Measurements from ENCODE around the gene GALNT15. TPM values are rescaled to one million over a fixed set of nuclear protein-coding genes. Genes with fewer than 3 reads are reported as not detected.

GALNT15 gene
- total RNA-seq, 2 donors from 2014 or later: 11.1 to 15.4 TPM

DNA sequence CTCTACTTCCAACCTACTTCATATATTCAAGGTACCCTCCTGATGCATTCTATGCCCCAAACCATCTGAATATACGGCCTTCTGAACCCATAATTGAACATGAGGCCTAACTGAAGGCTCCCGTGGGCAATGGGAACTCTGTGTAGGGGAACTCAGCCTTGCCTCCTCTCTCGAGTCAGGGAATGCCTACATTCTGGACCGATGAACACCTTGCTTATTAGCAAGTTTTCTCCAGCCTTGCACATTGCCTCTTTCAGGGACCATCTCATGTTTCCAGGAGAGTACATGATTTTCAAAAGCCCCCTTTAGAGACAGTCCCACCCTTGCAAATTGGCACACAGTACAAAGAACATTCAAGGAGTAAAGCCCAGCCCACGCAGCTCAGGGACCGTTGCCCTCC, 26.3 kb upstream of the GALNT15 start:
- intact Hi-C loops (cut with DNase I, micrococcal nuclease): no loop called here
- ATAC-seq: no peak
- DNase-seq: no peak

DNA sequence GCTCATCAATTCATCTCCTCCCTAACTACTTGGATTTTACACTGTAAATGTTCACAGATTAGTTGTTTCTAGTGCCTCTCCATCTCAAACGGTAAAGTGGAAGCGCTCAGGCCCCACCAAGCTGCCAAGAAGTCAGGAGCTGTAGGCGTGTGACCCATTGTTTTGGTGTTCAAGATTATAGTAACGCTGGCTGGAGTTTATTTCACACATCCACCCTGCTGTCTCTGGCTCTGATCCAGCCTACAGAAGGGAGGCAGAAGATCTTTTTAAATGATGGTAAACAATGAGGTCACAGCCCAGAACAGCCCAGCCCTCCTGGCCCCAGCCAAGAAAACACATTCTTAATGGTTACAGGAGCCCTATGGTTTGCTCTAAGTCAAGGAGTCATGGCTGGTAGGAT, 25.7 kb upstream of the GALNT15 start:
- intact Hi-C loops (cut with DNase I, micrococcal nuclease): no loop called here
- DNase-seq (peak; percentile 49 to 78), ATAC-seq (peak; percentile 66)

DNA sequence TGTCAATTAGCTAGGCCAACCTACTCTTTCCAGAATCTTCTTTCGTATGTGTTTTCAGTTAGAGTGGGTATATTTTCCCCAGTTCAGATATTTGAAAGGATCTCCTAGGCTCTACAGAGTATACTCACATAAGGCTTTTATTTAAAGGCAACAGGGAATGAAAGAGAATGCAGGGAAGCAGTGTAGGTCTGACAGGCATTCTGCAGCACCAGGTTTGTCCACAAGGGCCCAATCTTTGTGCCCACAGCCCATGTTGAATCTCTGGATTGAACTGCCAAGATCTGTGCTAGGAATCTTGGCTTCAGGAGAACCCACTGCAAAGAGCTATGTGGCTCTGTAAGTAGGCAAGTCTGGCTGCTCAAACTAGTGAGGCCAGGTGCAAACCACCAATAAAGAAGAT, 24.2 kb upstream of the GALNT15 start:
- ATAC-seq: no peak
- no peak for DNase-seq
- intact Hi-C loops (cut with DNase I, micrococcal nuclease): no loop called here

DNA sequence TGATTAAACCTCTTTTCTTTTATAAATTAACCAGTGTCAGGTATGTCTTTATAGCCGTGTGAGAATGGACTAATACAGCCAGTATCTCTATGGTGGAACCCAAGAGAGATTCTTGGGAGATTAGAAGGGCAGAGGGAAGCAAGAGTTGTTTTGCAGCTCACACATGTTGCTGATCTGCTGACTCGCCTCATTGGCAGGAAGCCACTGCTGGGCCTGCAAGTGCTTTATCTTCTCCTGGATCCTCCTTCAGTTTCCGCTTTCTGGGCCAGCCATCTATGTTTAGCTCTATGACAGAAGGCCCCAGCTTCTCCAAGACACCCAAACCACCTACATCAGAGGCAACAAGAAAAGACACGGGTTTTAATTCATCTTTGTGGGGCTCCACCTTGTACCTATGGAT, 23.4 kb upstream of the GALNT15 start:
- DNase-seq (peak; percentile 52 to 69), ATAC-seq (no peak)
- intact Hi-C loops (cut with DNase I, micrococcal nuclease): no loop called here

DNA sequence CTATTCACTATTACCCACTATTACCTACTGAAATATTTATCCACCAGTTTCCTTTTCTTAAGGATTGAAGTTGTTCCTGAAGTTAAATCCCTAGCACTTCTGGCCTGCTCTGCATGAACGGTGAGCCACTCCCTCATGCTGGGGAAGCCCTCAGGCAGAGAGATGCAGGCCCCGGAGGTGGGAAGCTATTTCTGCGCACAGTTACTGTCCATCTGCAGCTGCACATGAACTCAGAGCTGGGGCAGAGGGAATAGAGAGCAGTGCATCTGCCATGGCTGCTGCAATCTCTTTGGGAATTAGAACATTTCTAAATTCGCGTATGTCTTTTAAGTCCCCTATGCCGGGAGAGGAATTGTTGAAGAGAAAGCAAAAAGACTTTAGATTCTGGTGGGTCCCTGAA, 6.3 kb upstream of the GALNT15 start:
- intact Hi-C loops (cut with DNase I, micrococcal nuclease): no loop called here
- ATAC-seq (no peak), DNase-seq (no peak)

DNA sequence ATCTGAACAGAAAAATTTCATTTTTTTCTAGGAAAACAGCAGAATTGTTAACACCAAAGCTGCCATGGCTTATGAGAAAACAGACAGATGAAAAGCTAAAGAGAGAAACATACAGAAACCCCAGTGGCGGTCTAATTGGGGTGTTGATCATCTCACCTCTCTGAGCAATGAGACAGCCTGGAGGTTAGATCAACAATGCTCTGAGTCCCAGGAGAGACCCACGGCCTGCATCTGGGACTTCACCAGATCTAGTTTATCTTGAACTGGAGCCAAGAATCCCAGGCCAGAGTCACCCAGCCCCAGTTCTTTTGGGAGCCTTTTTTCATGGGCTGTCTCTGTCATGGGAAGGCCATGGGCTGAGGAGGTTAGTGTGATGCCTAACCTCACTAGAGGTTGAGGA, 3.5 kb upstream of the GALNT15 start:
- intact Hi-C loops (cut with DNase I, micrococcal nuclease): no loop called here
- ATAC-seq (no peak), DNase-seq (no peak)

DNA sequence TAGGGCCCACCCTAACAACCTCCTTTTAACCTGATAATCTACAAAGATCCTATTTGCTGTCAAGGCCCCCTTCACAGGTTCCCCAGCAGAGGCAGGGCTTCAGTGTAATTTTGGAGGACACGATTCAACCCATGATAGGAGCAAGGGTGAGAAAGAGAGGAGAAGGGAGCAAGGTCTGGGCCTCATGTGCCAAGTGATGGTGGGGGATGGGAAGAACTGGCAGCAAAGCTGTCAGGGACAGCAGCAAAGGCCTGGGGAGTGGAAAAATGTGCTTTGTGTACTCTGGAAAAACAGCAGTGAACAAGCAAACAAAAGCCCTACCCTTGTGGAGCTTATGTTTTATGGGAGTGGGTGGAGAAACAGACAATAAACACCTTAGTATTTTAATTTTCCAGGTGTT, 2.7 kb upstream of the GALNT15 start:
- DNase-seq (no peak), ATAC-seq (peak; percentile 80)
- intact Hi-C loops (cut with DNase I, micrococcal nuclease): no loop called here

DNA sequence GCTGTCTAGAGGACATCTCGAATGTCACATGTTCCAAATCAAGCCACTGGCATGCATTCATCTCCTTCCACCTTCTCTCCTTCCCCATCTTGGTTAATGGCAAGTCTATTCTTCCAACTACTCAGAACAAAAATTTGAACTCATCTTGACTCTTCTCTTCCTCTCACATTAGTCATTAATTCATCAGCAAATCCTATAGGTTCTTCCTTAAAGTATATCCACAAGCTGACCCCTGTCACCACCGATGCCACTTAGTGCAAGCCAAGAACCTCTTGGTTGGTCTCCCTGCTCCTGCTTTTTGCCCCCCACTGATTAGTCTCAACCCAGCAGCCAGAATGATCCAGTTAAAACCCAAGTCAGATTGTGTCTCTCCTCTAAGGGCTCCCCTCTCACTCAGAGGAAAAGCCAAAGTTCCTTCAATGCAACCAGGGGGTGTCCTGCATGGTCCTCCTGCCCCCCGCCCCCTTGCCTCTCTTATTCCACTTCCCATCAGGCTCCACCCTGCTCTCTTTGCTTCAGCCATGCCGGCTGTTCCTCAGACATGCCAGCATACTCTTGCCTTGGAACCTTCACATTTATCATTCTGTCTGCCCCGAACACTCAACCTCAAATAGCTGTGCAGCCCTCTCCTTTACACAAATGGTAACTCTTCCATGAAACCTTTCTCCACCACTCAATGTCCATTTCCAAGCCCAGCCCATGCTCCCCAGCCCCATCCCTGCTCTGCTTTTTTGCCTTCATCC, 1.0 kb upstream of the GALNT15 start:
- no peak for ATAC-seq
- intact Hi-C loops (cut with DNase I, micrococcal nuclease): no loop called here
- DNase-seq: no peak

DNA sequence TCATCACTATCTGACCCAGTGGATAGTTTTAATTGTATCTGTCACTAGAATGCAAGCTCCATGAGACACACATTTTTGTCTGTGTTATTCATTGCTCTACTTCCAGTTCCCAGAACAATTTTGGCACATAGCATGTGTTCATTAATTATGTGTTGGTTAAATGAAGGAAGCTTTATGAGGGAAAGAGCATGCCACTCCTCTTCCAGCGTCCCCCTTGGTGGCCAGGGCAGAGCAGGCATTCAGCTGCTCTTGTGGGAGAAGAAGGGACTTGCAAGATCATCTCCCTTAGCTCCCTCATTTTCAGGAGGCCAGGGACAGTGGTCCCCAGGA, 489 bp upstream of the GALNT15 start:
- ATAC-seq: no peak
- DNase-seq: no peak
- intact Hi-C loops (cut with DNase I, micrococcal nuclease): no loop called here

DNA sequence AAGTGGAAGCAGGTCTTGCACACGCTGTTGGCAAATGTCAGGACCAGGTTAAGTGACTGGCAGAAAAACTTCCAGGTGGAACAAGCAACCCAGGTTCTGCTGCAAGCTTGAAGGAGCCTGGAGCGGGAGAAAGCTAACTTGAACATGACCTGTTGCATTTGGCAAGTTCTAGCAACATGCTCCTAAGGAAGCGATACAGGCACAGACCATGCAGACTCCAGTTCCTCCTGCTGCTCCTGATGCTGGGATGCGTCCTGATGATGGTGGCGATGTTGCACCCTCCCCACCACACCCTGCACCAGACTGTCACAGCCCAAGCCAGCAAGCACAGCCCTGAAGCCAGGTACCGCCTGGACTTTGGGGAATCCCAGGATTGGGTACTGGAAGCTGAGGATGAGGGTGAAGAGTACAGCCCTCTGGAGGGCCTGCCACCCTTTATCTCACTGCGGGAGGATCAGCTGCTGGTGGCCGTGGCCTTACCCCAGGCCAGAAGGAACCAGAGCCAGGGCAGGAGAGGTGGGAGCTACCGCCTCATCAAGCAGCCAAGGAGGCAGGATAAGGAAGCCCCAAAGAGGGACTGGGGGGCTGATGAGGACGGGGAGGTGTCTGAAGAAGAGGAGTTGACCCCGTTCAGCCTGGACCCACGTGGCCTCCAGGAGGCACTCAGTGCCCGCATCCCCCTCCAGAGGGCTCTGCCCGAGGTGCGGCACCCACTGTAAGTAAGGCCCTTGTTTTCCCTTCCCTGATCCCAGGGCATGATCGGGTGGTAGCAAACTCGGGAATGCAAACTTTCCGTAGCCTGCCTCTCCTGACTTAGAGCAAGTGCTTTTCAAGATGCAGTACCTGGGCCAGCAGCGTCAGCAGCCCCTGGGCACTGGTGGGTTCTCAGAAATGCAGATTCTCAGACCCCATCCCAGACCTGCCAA, 759 bp downstream of the GALNT15 start:
- intact Hi-C loops (cut with DNase I, micrococcal nuclease): loop anchor here in 1 of 2 donors (5.0 kb wide), 1 partner anchor 128 kb away; no protein-coding TSS in a partner anchor
- ATAC-seq (no peak), DNase-seq (no peak)

DNA sequence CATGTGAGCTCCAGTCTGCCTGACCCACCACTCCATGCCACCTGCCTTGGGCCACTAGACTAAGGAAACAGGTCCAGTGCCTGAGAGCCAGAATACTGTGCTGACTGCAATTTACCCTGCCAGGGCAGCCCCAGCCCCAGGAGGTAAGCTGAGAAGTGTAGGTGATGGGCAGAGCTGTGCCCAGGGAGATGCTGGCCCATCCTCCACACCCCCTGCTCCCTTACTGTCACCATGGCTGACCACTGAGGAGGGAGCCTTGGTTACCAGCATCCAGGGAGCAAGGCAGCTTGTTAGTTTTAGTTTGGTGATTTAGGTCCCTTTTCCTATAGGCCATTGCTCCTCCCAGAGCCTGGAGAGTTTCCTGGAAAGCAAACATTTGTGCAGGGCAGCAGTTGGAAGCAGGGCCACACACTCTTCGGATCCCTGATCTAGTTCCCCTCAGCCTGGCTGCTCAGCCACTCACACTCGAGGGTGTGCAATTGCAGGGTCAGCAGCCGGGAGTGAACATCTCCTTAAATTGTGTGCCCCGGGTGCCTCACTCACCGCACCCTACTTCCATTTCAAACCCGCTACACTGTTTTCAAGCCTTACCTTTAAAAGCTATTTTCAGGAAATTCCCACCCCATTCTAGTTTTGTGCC, 2.0 kb downstream of the GALNT15 start:
- intact Hi-C loops (cut with DNase I, micrococcal nuclease): loop anchor here in 1 of 2 donors (5.0 kb wide), 1 partner anchor 129 kb away; no protein-coding TSS in a partner anchor
- ATAC-seq (no peak), DNase-seq (no peak)

DNA sequence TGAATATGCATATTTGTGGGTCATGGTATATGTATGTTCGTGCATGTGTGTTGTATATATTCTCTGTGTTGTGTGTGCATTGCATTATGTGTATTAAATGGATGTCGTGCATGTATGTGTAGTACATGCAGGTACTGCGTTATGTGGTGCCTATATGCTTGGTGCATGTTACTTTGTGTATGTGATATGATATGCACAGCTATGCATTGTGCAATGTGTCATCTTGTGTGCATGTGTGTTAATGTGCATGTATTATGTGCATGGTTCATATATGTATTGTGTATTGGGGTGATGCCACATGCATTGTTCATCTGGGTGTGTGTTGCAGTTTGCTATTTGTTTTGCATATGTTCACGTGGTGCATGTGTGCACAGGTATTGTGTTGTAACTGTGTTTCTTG, 2.9 kb downstream of the GALNT15 start:
- intact Hi-C loops (cut with DNase I, micrococcal nuclease): loop anchor here in 1 of 2 donors (5.0 kb wide), 1 partner anchor 130 kb away; no protein-coding TSS in a partner anchor
- ATAC-seq: no peak
- no peak for DNase-seq

DNA sequence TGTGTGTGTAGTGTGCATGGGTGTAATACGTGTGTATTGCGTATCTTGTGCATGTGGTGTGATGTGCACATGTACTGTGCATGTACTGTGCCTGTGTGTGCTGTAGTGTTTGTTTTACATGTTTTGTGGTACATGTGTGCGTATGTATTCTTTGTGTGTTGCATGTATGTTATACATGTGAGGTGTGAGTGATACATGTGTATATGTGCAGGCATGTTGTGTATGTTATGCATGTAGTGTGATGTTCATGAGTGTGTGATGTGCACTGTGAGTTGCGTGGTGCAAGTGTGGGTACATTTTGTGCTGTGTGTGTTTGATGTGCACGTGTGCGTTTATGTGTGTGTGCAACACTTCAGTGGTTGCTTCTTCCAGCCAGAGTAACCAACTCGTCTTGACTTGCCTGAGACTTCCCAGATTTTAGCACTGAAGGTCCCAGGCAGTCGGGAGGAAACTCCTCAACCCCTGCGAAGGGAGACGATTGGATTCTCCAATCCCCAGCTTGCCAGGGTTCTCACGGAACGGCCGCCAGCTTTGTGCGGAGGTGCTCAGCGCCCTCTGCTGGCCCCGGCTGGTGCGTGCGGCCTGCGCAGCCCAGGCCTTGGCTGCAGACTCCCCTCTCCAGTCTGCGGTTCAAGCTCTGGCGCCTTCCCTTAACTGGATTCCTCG, 3.6 kb downstream of the GALNT15 start:
- intact Hi-C loops (cut with DNase I, micrococcal nuclease): loop anchor here (2.0 to 5.0 kb wide), 2 partner anchors 129 to 131 kb away; no protein-coding TSS in a partner anchor
- ATAC-seq (peak; percentile 95), DNase-seq (peak; percentile 47 to 82)

DNA sequence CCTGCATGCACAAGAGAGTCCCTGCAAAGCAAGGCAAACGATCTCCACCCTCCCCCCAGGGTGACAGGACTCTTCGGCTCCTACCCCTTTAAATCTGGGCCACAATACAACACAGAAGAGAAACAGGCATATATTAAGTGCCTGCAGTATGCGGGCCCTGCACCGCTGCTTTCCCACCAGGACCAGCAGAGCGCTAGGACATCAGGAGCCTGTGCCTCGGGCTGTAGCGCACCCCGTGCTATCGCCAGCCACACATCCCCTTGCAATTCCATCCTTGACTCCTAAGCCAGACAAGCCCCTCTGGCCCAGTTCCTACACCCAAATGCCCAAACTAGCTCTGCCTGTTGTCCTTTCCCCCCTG, 4.1 kb downstream of the GALNT15 start:
- DNase-seq (no peak), ATAC-seq (no peak)
- intact Hi-C loops (cut with DNase I, micrococcal nuclease): loop anchor here (2.0 to 5.0 kb wide), 2 partner anchors 130 to 131 kb away; no protein-coding TSS in a partner anchor

DNA sequence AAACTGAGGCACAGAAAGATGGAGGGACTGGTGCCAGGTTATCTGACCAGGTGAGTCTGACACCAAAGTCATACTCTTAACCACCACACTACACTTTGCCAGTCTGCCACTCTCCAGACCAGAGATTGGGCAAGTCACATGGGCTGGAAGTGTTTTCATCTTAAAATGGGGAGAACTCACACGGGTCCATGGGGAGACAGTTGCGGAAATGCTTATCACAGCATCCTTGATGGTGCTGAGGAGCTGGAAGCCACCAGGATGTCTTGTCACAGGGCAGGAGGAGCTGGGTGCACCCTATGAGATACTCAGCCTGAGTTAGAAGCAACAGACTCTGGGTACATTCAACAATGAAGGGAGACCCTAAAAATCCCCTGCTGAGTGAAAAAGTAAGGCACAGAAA, 4.8 kb downstream of the GALNT15 start:
- no peak for DNase-seq
- intact Hi-C loops (cut with DNase I, micrococcal nuclease): loop anchor here (2.0 to 5.0 kb wide), 2 partner anchors 130 to 132 kb away; no protein-coding TSS in a partner anchor
- ATAC-seq: no peak

DNA sequence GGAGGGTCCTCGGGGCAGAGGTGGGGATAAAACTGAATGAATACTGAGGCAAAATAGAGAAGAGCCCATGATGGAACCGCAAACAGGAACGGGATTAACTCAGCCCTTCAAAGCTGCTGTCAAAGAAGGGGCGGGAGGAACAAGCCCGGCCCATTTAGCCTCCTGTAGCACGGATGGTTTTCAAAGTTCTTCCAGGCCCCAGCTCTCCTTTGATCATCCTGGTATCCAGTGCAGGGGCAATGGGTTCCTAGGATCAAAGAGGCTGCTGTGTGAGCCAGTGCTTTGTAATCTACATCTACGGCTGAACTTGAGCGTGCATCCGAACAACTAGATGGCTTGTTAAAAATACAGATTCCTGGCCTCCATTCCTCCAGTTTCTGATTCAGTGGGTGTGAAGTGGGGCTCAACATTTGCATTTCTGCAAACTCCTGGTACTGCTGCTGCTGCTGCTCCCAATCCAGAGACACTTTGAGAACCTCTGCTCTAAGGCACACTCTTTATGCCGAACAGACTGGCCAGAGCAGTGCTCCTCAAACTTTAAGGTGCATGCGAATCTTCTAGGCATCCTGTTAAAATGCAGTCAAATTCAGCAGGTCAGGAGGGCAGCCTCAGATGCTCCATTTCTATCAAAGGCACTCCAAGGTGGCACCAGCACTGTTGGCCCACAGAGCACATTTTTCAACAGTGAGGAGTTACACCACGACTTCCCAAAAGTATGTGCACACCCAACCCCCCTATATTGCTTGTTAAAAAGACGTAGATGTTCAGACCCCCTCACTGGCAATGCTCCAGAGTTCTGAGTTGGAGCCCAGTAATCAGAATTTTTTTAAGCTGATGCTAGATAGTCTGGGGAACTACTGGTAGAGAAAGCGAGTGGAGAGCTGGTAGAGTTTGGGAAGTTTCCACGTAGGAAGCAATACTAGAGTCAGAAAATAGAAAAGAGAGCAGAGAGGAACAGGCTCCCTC, 5.6 kb downstream of the GALNT15 start:
- intact Hi-C loops (cut with DNase I, micrococcal nuclease): loop anchor here (2.0 to 10.0 kb wide), 3 partner anchors 131 to 355 kb away; no protein-coding TSS in a partner anchor
- ATAC-seq (no peak), DNase-seq (no peak)

DNA sequence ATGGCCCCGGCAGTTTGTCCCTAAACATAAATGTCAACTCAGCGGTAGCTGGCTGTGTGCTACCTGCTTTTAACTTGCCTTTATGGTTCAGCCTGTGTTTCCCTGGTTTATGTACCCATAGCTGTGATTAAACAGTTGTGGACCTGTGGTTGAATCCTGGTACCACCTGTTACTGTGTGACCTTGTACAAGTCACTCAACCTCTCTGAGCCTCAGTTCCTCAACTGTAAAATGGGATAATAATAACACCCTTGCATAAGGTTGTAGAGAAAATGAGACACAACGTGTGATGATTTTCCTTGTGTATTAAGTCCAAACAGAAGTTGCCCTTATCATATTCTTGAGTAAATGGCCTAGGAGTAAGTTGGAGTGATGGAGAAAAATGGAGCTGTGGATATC, 6.3 kb downstream of the GALNT15 start:
- DNase-seq (no peak), ATAC-seq (no peak)
- intact Hi-C loops (cut with DNase I, micrococcal nuclease): loop anchor here in 1 of 2 donors (10.0 kb wide), 1 partner anchor 356 kb away; no protein-coding TSS in a partner anchor

DNA sequence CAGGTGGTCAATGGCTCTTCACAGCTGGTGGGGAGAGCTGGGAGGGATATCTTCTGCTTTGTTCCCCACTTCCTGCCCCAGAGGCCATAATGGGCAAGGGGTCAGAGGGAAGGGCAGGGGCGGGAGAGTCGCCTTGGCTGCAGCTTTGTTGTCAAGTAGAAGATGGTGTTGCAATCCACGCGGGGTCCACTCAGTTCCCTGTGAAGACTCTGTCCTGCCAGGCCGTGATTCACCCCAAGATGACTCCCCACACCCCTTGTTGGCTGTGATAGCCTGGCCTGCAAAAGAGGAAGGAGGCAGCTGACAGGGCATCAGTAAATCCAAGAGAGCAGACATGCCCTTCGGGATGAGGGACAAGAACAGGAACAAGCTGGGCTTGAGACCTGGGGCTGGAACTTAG, 6.9 kb downstream of the GALNT15 start:
- ATAC-seq: no peak

More for the DNA sequence above, 6.9 kb downstream of the GALNT15 start:
- peak in 1 of 2 donors; percentile 52 for DNase-seq
- intact Hi-C loops (cut with DNase I, micrococcal nuclease): loop anchor here in 1 of 2 donors (10.0 kb wide), 1 partner anchor 357 kb away; no protein-coding TSS in a partner anchor
